ENCODE results near the gene ARHGAP30.
"Not testable (repeated sequence)": the region's sequence is repeated elsewhere in the genome, so short reads cannot be mapped to it uniquely, and the experiment has no call there.

ARHGAP30 gene

GRCh38 chr1:161031874-161032273, 37.8 kb downstream of the ARHGAP30 start:
- H3K27me3 ChIP-seq (ENCODE audit: insufficient read depth, low read length, poor library complexity, severe bottlenecking): no peaks in the 10 kb centered on the region
- TF ChIP-seq EZH2phosphoT487 (IDR thresholded peaks at IDR 0.05; ENCODE audit: borderline replicate concordance): no peak
- TF ChIP-seq, protein P1, sequence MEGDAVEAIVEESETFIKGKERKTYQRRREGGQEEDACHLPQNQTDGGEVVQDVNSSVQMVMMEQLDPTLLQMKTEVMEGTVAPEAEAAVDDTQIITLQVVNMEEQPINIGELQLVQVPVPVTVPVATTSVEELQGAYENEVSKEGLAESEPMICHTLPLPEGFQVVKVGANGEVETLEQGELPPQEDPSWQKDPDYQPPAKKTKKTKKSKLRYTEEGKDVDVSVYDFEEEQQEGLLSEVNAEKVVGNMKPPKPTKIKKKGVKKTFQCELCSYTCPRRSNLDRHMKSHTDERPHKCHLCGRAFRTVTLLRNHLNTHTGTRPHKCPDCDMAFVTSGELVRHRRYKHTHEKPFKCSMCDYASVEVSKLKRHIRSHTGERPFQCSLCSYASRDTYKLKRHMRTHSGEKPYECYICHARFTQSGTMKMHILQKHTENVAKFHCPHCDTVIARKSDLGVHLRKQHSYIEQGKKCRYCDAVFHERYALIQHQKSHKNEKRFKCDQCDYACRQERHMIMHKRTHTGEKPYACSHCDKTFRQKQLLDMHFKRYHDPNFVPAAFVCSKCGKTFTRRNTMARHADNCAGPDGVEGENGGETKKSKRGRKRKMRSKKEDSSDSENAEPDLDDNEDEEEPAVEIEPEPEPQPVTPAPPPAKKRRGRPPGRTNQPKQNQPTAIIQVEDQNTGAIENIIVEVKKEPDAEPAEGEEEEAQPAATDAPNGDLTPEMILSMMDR (conservative IDR thresholded peaks at IDR 0.05; ENCODE audit: low read length): no peak
- H3K4me3 ChIP-seq (ENCODE audit: low read length, poor library complexity, severe bottlenecking): no peak overlapping the region
- H3K4me1 ChIP-seq (ENCODE audit: insufficient read depth, low read length, poor library complexity, severe bottlenecking): no peaks in the 10 kb centered on the region
- no peaks in the 10 kb centered on the region for H3K79me2 ChIP-seq (ENCODE audit: insufficient read depth, low read length)
- H3K4me2 ChIP-seq (ENCODE audit: low read depth, low read length, poor library complexity, severe bottlenecking): no peak overlapping the region
- H3K9me2 ChIP-seq (replicated peaks; ENCODE audit: low read depth, low read length): no peaks in the 10 kb centered on the region
- H2AFZ ChIP-seq (ENCODE audit: low read length): no peak overlapping the region
- no peaks in the 10 kb centered on the region for H4K20me1 ChIP-seq (ENCODE audit: insufficient read depth, low read length, poor library complexity, severe bottlenecking)
- no peaks in the 10 kb centered on the region for H3K9me3 ChIP-seq (ENCODE audit: insufficient read depth, low read depth, low read length)
- no peaks in the 10 kb centered on the region for H3K36me3 ChIP-seq (ENCODE audit: insufficient read depth, low read length)
- no peak overlapping the region for H3K9ac ChIP-seq (ENCODE audit: low read depth, low read length, poor library complexity, severe bottlenecking)
- no peaks in the 10 kb centered on the region for H3F3A ChIP-seq (ENCODE audit: low read depth)

GRCh38 chr1:161029466-161029865, 40.2 kb downstream of the ARHGAP30 start:
- H3K9me3 ChIP-seq (ENCODE audit: insufficient read depth, low read depth, low read length); H3K9me2 ChIP-seq (replicated peaks; ENCODE audit: low read depth, low read length); H3K9ac ChIP-seq (ENCODE audit: low read depth, low read length, poor library complexity, severe bottlenecking); H3K36me3 ChIP-seq (ENCODE audit: insufficient read depth, low read length); H4K20me1 ChIP-seq (ENCODE audit: insufficient read depth, low read length, poor library complexity, severe bottlenecking); H3K4me3 ChIP-seq (ENCODE audit: low read length, poor library complexity, severe bottlenecking); H3F3A ChIP-seq (ENCODE audit: low read depth); H3K79me2 ChIP-seq (ENCODE audit: insufficient read depth, low read length); H3K4me2 ChIP-seq (ENCODE audit: low read depth, low read length, poor library complexity, severe bottlenecking); H2AFZ ChIP-seq (ENCODE audit: low read length); H3K27me3 ChIP-seq (ENCODE audit: insufficient read depth, low read length, poor library complexity, severe bottlenecking); H3K4me1 ChIP-seq (ENCODE audit: insufficient read depth, low read length, poor library complexity, severe bottlenecking): not testable (repeated sequence)

DNA sequence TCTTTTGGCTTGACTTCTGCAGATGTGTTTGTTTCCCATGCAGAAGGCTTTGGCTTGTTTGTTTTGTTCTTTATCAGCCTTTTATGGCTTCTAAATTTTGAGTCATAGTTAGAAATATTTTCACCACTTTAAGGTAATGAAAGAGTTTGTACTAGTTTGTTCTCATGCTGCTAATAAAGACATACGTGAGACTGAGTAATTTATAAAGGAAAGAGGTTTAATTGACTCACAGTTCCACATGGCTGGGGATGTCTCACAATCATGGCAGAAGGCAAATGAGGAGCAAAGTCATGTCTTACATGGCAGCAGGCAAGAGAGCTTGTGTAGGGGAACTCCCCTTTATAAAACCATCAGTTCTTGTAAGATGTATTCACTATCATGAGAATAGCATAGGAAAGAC, 42.7 kb downstream of the ARHGAP30 start:
- not testable (repeated sequence) for H3K4me2 ChIP-seq (ENCODE audit: low read depth, low read length, poor library complexity, severe bottlenecking); H2AFZ ChIP-seq (ENCODE audit: low read length); H3K27me3 ChIP-seq (ENCODE audit: insufficient read depth, low read length, poor library complexity, severe bottlenecking); H3F3A ChIP-seq (ENCODE audit: low read depth); H3K79me2 ChIP-seq (ENCODE audit: insufficient read depth, low read length); H3K9me2 ChIP-seq (replicated peaks; ENCODE audit: low read depth, low read length); H3K9me3 ChIP-seq (ENCODE audit: insufficient read depth, low read depth, low read length); H3K36me3 ChIP-seq (ENCODE audit: insufficient read depth, low read length); H3K4me1 ChIP-seq (ENCODE audit: insufficient read depth, low read length, poor library complexity, severe bottlenecking); H4K20me1 ChIP-seq (ENCODE audit: insufficient read depth, low read length, poor library complexity, severe bottlenecking); H3K4me3 ChIP-seq (ENCODE audit: low read length, poor library complexity, severe bottlenecking); H3K9ac ChIP-seq (ENCODE audit: low read depth, low read length, poor library complexity, severe bottlenecking)

GRCh38 chr1:161022432-161022831, 47.3 kb downstream of the ARHGAP30 start:
- not testable (repeated sequence) for H3K9me3 ChIP-seq (ENCODE audit: insufficient read depth, low read depth, low read length); H3F3A ChIP-seq (ENCODE audit: low read depth); H2AFZ ChIP-seq (ENCODE audit: low read length); H3K4me2 ChIP-seq (ENCODE audit: low read depth, low read length, poor library complexity, severe bottlenecking); H3K9ac ChIP-seq (ENCODE audit: low read depth, low read length, poor library complexity, severe bottlenecking); H3K9me2 ChIP-seq (replicated peaks; ENCODE audit: low read depth, low read length); H4K20me1 ChIP-seq (ENCODE audit: insufficient read depth, low read length, poor library complexity, severe bottlenecking); H3K36me3 ChIP-seq (ENCODE audit: insufficient read depth, low read length); H3K27me3 ChIP-seq (ENCODE audit: insufficient read depth, low read length, poor library complexity, severe bottlenecking); H3K4me3 ChIP-seq (ENCODE audit: low read length, poor library complexity, severe bottlenecking)
- Histone ChIP-seq H3K79me2 (ENCODE audit: insufficient read depth, low read length) (peaks cover 29% of the 10 kb centered on the region; the same call in 1 of the 2 replicates), H3K4me1 (ENCODE audit: insufficient read depth, low read length, poor library complexity, severe bottlenecking) (peaks cover 38% of the 10 kb centered on the region)

DNA sequence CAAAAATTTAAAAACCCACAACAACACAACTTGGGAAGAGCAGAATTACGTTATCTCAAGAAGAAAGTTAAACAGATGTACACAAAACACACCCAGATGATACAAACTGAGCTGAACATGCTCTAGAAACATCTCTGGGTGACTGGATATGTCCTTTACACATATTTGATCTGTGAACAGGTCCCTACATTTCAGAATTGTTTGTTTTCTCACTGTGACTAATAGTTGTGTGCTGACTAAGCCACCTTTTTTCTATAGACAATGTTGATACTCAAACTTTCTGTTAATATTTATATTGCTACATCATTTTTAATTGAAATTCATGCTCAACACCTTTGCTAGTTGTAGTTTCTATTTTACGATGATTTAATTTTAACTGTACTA, 47.7 kb downstream of the ARHGAP30 start:
- Histone ChIP-seq H4K20me1 (ENCODE audit: insufficient read depth, low read length, poor library complexity, severe bottlenecking) (peaks cover 4% of the 10 kb centered on the region), H3K9me2 (replicated peaks; ENCODE audit: low read depth, low read length) (no peaks in the 10 kb centered on the region), H2AFZ (ENCODE audit: low read length) (peak overlapping the region; percentile 96; the same call in 1 of the 2 replicates), H3K79me2 (ENCODE audit: insufficient read depth, low read length) (peaks cover 29% of the 10 kb centered on the region; the same call in 1 of the 2 replicates), H3K9ac (ENCODE audit: low read depth, low read length, poor library complexity, severe bottlenecking) (peak overlapping the region; percentile 73), H3K4me3 (ENCODE audit: low read length, poor library complexity, severe bottlenecking) (peak overlapping the region; percentile 79), H3K9me3 (ENCODE audit: insufficient read depth, low read depth, low read length) (no peaks in the 10 kb centered on the region), H3F3A (ENCODE audit: low read depth) (0 out of 2 replicates have a peak, but pooled peaks cover 3% of the 10 kb centered on the region), H3K4me2 (ENCODE audit: low read depth, low read length, poor library complexity, severe bottlenecking) (peak overlapping the region; percentile 89), H3K4me1 (ENCODE audit: insufficient read depth, low read length, poor library complexity, severe bottlenecking) (peaks cover 38% of the 10 kb centered on the region), H3K36me3 (ENCODE audit: insufficient read depth, low read length) (no peaks in the 10 kb centered on the region), H3K27me3 (ENCODE audit: insufficient read depth, low read length, poor library complexity, severe bottlenecking) (no peaks in the 10 kb centered on the region)
- no peak for TF ChIP-seq EZH2phosphoT487 (IDR thresholded peaks at IDR 0.05; ENCODE audit: borderline replicate concordance)
- TF ChIP-seq, protein P1 (conservative IDR thresholded peaks at IDR 0.05; ENCODE audit: low read length): no peak

Data from Loucy (cell line).